DMS53 (cell line): ENCODE measurements around the gene TELO2.

Experiments
- DNase-seq: peaks from one replicate; lab custom pipeline; 2025; lab: John Stamatoyannopoulos, UW

TELO2 gene

GRCh38 chr16:1498899-1499676 is 5.9 kb downstream of the TELO2 start:
- DNase-seq: no peak

- no peak for DNase-seq
Observed at GRCh38 chr16:1499756-1500464, 6.8 kb downstream of the TELO2 start.

GRCh38 chr16:1500465-1501150 is 7.4 kb downstream of the TELO2 start:
- DNase-seq: no peak

- DNase-seq: no peak
Observed at GRCh38 chr16:1501630-1502029, 8.5 kb downstream of the TELO2 start.

GRCh38 chr16:1502092-1503004 is 9.2 kb downstream of the TELO2 start:
- no peak for DNase-seq

- no peak for DNase-seq
Observed at GRCh38 chr16:1503110-1503955, 10.2 kb downstream of the TELO2 start.

GRCh38 chr16:1505073-1505844 is 12.1 kb downstream of the TELO2 start:
- DNase-seq: no peak

GRCh38 chr16:1505912-1506311 is 12.8 kb downstream of the TELO2 start:
- no peak for DNase-seq

- DNase-seq: no peak
Observed at GRCh38 chr16:1506494-1507213, 13.5 kb downstream of the TELO2 start.

GRCh38 chr16:1508494-1509187 is 15.5 kb downstream of the TELO2 start:
- DNase-seq: no peak

- peak; percentile 34 for DNase-seq
Observed at GRCh38 chr16:1509307-1510221, 16.4 kb downstream of the TELO2 start.

GRCh38 chr16:1510272-1510671 is 17.1 kb downstream of the TELO2 start:
- DNase-seq: no peak

- no peak for DNase-seq
Observed at GRCh38 chr16:1510941-1511351, 17.8 kb downstream of the TELO2 start.

- DNase-seq: peak; percentile 30
Observed at GRCh38 chr16:1511662-1512569, 18.8 kb downstream of the TELO2 start.

GRCh38 chr16:1512774-1513173 is 19.6 kb downstream of the TELO2 start:
- no peak for DNase-seq

GRCh38 chr16:1514507-1514906 is 21.3 kb downstream of the TELO2 start:
- DNase-seq: no peak
